LHCN-M2 (cell line): Measurements from ENCODE around the gene TRAPPC3L. TPM values are rescaled to one million over a fixed set of nuclear protein-coding genes. Genes with fewer than 3 reads are reported as not detected.
"Not testable (repeated sequence)": the region's sequence is repeated elsewhere in the genome, so short reads cannot be mapped to it uniquely, and the experiment has no call there.

Source experiments
- DNase-seq: peaks from one replicate; pipeline ENCODE4 v3.0.0-alpha.2; 2012; ENCODE audit warnings: low read depth
- total RNA-seq: library from RNA; depleted of rRNA; stranded (reverse); fragments of >200 nt; gene quantifications from 2 replicates; pipeline ENCODE4 v1.2.3, GENCODE V29; 2014

Gene TRAPPC3L
- total RNA-seq, 1 experiment from 2014 or later = 0.06 TPM

- no peak for DNase-seq
Observed at GRCh38 chr6:116513224-116513875, 32.1 kb downstream of the TRAPPC3L start.

GRCh38 chr6:116512734-116513133 is 32.8 kb downstream of the TRAPPC3L start:
- peak; percentile 20 for DNase-seq

GRCh38 chr6:116512111-116512559 is 33.3 kb downstream of the TRAPPC3L start:
- DNase-seq = no peak

DNA sequence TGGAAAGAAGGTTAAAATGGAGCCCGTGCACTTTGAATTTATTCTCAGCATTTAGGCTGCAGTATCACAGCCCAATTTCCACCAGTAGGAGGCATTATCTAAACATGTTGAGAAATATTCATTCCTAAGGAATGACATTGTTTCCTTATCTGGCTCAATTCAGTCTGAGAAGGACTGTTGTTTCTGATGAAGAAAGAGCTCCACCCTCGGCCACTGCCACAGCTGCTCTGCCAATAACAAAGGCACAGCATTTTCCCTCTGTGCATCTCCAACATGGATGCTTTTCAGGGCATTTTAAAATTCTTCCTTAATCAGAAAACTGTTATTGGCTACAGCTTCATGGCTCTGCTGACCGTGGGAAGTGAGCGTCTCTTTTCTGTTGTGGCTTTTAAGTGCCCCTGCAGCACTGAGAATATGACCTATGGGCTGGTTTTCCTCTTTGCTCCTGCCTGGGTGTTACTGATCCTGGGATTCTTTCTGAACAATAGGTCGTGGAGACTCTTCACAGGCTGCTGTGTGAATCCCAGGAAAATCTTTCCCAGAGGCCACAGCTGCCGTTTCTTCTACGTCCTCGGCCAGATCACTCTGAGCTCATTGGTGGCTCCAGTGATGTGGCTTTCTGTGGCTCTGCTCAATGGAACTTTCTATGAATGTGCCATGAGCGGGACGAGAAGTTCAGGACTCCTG is 33.9 kb downstream of the TRAPPC3L start, which contains the start of gene CALHM5:
Gene CALHM5 (plus strand): TSS at position 216 of the 687 bp plus-strand sequence. CDS start 58 bp downstream, at position 274.
- DNase-seq = peak; percentile 95

DNA sequence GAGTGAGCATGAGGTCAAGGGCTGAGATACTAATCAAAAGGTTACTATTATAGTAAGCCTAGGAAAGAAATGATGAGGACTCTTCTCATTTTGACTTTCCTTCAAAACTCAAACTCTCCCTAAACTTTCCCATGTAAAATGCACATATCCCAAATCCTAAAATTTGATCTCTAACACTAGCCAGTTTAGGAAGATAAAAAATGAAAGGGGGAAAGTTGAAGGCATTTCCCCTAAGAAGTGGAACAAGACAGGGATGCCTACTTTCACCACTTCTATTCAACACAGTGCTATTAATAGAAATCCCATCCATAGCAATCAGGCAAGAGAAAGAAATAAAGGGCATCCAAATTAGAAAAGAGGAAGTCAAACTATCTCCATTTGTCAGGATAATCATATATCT is 37.0 kb downstream of the TRAPPC3L start:
- DNase-seq = no peak

DNA sequence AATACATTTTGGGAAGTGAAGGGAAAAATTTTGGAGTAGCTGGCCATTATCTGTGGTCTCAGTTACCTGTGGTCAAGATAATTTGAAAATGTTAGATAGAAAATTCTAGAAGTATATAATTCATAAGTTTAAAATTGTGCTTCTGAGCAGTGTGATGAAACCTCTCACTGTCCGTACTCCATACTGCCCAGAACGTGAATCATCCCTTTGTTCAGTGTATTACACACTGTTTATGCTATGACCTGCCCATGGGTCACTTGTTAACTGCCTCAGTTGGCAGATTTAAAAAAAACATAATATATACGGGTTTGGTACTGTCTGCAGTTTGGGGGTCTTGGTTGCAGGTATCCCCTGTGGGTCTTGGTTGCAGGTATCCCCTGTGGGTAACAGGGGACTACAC is 38.2 kb downstream of the TRAPPC3L start:
- no peak for DNase-seq

DNA sequence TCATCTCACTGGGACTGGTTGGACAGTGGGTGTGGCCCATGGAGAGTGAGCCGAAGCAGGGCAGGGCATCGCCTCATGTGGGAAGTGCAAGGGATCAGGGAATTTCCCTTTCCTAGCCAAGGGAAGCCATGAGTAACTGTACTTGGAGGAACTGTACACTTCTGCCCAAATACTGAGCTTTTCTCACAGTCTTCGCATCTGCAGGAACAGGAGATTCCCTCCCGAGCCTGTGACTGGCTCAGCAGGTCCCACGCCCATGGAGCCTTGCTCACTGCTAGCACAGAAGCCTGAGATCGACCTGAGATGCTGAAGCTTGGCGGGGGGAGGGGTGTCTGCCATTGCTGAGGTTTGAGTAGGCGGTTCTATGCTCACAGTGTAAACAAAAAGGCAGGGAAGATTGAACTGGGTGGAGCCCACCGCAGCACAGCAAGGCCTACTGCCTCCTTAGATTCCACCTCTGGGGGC is 44.5 kb downstream of the TRAPPC3L start:
- DNase-seq = no peak

DNA sequence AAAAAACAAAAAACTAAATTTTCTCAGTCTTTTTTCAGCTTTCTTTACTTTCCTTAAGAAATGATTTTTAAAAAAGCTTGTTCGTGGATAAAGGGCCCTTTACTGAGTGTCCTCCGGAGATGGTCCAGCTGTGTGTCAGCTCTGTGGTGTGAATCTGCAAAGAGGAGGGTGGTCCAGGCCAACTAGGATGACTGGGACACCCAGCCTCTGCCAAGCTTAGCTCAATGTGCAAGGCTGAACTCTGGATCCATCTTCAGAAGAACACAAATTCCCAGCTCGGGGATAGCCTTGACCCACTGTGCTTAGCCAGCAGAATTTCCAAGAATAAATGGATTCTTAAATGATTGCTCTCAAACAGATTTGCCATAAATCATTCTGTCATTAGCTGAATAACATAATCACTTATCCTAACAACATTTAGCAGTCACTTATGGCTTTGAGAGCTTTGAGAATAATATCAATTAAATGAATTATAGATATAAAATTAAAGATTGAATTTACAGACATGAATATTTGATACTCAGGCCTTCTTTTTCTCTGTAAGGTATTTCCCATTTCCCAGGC is 48.3 kb downstream of the TRAPPC3L start:
- no peak for DNase-seq

DNA sequence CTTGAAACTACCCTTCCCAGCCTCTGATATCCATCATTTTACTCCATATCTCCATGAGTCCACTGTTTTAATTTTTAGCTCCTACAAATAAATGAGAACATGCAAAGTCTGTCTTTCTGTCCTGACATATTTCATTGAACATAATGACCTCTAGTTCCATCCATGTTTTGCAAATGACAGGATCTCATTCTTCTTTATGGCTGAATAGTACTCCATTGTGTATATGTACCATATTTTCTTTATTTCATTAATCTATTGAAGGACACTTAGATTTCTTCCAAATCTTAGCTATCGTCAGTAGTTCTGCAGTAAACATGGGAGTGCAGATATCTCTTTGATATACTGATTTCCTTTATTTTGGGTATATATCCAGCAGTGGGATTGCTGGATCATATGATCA is 50.3 kb downstream of the TRAPPC3L start:
- not testable (repeated sequence) for DNase-seq

GRCh38 chr6:116492331-116493067 is 53.0 kb downstream of the TRAPPC3L start:
- DNase-seq = no peak

- no peak for DNase-seq
Observed at GRCh38 chr6:116491610-116492330, 53.7 kb downstream of the TRAPPC3L start.

- DNase-seq = no peak
Observed at GRCh38 chr6:116485559-116486184, 59.8 kb downstream of the TRAPPC3L start.

- no peak for DNase-seq
Observed at GRCh38 chr6:116483616-116484015, 61.9 kb downstream of the TRAPPC3L start.

DNA sequence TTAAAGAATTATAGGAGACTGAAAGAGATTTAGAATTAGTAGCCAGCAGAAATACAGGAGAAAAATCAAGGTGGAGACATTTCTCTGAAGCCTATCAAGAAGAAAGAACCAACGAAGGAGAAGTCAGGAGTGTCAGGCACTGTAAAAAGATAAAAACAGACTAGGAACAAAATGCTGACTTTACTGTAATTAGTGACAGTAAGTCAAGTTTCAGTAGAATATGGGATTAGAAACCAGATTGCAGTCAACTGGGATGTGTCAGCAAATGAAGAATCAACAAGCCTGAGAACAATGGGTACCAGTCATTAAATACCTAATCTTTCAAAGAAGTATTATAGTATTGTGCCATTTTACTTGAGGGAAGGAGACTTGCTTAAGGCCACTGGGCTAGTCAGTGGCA is 62.7 kb downstream of the TRAPPC3L start:
- DNase-seq = no peak

GRCh38 chr6:116476002-116476678 is 69.3 kb downstream of the TRAPPC3L start:
- DNase-seq = peak; percentile 17

DNA sequence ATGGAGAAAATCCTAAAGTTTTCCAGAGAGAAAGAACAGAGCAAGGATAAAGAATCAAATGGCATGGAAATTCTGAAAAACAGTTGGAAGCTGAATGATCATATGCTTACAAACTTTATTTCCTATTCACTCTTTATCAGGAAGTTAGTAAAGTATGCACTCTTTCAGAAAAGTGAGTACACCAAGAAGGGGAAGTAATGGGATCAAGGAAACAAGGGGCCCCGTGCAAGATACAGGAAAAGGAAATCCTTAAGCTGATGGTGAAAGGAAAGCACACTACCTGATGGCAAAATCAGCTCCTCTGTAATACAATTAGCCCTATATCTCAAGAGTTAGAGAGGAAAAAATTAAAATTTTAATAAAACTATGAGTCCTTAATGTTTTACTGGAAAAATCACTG is 70.3 kb downstream of the TRAPPC3L start:
- no peak for DNase-seq

- DNase-seq = no peak
Observed at GRCh38 chr6:116472706-116473105, 72.8 kb downstream of the TRAPPC3L start.

DNA sequence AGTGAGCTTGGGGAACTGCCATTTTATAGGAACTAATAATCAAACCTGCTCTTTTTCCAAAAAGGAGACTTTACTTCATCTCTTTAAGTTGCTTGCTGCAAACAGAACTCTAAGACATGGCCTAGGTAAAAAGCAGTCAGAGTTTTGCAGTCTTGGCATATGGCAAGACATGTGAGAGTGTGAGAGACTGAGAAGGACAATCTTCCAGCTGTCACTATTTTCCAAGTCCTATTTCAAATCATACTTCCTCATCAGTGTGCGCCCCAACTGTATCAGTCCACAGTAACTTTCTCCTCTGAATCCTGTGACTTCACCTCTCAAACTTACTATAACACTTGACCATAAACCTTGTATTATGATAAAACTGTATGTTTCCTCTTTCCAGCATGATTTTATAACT is 74.0 kb downstream of the TRAPPC3L start:
- DNase-seq = no peak

DNA sequence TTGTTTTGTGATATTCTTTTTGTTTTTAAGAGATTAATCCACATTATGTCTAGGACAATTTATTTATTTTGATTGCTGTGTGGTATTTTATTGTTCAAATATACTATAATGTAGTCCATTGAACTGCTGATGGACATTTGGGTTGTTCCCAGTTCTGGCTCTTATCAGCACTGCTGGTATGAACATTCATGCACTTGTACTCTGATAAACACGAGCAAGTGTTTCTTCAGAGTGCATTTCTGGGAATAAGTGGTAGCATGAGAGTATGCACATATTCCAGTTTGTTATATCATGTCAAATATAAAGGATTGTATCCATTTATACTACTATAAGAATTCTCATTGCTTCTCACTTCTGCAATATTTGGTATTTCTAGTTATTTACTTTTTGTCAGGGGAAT is 77.2 kb downstream of the TRAPPC3L start:
- no peak for DNase-seq

DNA sequence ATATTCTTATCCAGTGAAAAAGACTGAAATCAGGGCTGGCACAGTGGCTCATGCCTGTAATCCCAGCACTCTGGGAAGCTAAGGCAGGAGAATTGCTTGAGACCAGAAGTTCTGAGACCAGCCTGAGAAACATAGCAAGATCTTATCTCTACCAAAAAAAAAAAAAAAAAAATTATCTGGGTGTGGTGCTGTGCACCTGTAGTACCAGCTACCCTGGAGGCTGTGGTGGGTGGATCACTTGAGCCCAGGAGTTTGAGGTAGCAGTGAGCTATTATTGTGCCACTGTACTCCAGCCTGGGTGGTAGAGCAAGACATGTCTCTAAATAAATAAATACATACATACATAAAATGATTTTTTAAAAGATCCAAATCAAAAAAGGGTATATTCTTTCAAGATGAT is 78.0 kb downstream of the TRAPPC3L start:
- DNase-seq = no peak
